Measurements from ENCODE around the gene ACYP2. TPM values are rescaled to one million over a fixed set of nuclear protein-coding genes. Genes with fewer than 3 reads are reported as not detected.

ACYP2 gene
- total and polyA plus RNA-seq, 2 experiments from 2014 or later = 16.6 to 41.6 TPM

- TF ChIP-seq EZH2 (IDR thresholded peaks at IDR 0.05; ENCODE audit: insufficient read depth, poor library complexity, severe bottlenecking) (no peak), EZH2phosphoT487 (IDR thresholded peaks at IDR 0.05; ENCODE audit: insufficient read depth, low read depth) (no peak)
- H3K4me1 ChIP-seq (ENCODE audit: insufficient read depth) = peaks cover 20% of the 10 kb centered on the region
- no peak overlapping the region for H3K4me3 ChIP-seq
- H3K4me2 ChIP-seq (ENCODE audit: unreplicated experiment) = no peak overlapping the region
- H3K36me3 ChIP-seq (ENCODE audit: low read depth) = no peaks in the 10 kb centered on the region
- no peaks in the 10 kb centered on the region for H4K20me1 ChIP-seq (ENCODE audit: insufficient read depth)
- H3K9me3 ChIP-seq (ENCODE audit: low read depth) = no peaks in the 10 kb centered on the region
- no peak overlapping the region for H3K9ac ChIP-seq
- no peaks in the 10 kb centered on the region for H3K27me3 ChIP-seq (replicated peaks; ENCODE audit: insufficient read depth)
- in situ Hi-C loops (cut with MboI) = no loop called here
- H3K9me2 ChIP-seq (ENCODE audit: insufficient read depth) = no peaks in the 10 kb centered on the region
- peaks cover 11% of the 10 kb centered on the region; the same call in 1 of the 2 replicates for H3F3A ChIP-seq (ENCODE audit: insufficient read depth)
- DNase-seq = no peak
- H3K79me2 ChIP-seq (ENCODE audit: insufficient read depth) = no peaks in the 10 kb centered on the region
- WGBS, 2 experiments (ENCODE audit: low coverage in 1 of 2, low lambda C conversion rate in 2 of 2, missing lambda C conversion rate in 2 of 2) = 99% methylated on average over 4 of the region's 4 CpGs
- H2AFZ ChIP-seq = no peak overlapping the region
- no peak overlapping the region for H3K27ac ChIP-seq
Observed at GRCh38 chr2:54271189-54271588, 155.8 kb downstream of the ACYP2 start.

- no peak overlapping the region for H3K4me3 ChIP-seq
- peaks cover 11% of the 10 kb centered on the region; the same call in 1 of the 2 replicates for H3F3A ChIP-seq (ENCODE audit: insufficient read depth)
- H3K27me3 ChIP-seq (replicated peaks; ENCODE audit: insufficient read depth) = no peaks in the 10 kb centered on the region
- H3K79me2 ChIP-seq (ENCODE audit: insufficient read depth) = no peaks in the 10 kb centered on the region
- H3K4me2 ChIP-seq (ENCODE audit: unreplicated experiment) = no peak overlapping the region
- no peak for DNase-seq
- H3K9me3 ChIP-seq (ENCODE audit: low read depth) = no peaks in the 10 kb centered on the region
- H3K4me1 ChIP-seq (ENCODE audit: insufficient read depth) = peaks cover 20% of the 10 kb centered on the region
- in situ Hi-C loops (cut with MboI) = no loop called here
- H3K36me3 ChIP-seq (ENCODE audit: low read depth) = no peaks in the 10 kb centered on the region
- no peak for TF ChIP-seq EZH2 (IDR thresholded peaks at IDR 0.05; ENCODE audit: insufficient read depth, poor library complexity, severe bottlenecking)
- TF ChIP-seq EZH2phosphoT487 (IDR thresholded peaks at IDR 0.05; ENCODE audit: insufficient read depth, low read depth) = no peak
- H3K27ac ChIP-seq = no peak overlapping the region
- 92 to 96% methylated on average over 6 of the region's 6 CpGs for WGBS, 2 experiments (ENCODE audit: low coverage in 1 of 2, low lambda C conversion rate in 2 of 2, missing lambda C conversion rate in 2 of 2)
- H3K9me2 ChIP-seq (ENCODE audit: insufficient read depth) = no peaks in the 10 kb centered on the region
- no peaks in the 10 kb centered on the region for H4K20me1 ChIP-seq (ENCODE audit: insufficient read depth)
- H2AFZ ChIP-seq = no peak overlapping the region
- H3K9ac ChIP-seq = no peak overlapping the region
Observed at GRCh38 chr2:54271843-54272627, 156.6 kb downstream of the ACYP2 start.

GRCh38 chr2:54274781-54275242 lies 159.4 kb downstream of the ACYP2 start:
- in situ Hi-C loops (cut with MboI) = no loop called here
- peaks cover 20% of the 10 kb centered on the region for H3K4me1 ChIP-seq (ENCODE audit: insufficient read depth)
- peak overlapping the region; percentile 56 for H3K4me2 ChIP-seq (ENCODE audit: unreplicated experiment)
- H3K27ac ChIP-seq = peak overlapping the region; percentile 73
- 0 to 3% methylated on average over 1 of the region's 1 CpG for WGBS, 2 experiments (ENCODE audit: low coverage in 1 of 2, low lambda C conversion rate in 2 of 2, missing lambda C conversion rate in 2 of 2)
- peak; percentile 81 for DNase-seq
- TF ChIP-seq EZH2phosphoT487 (IDR thresholded peaks at IDR 0.05; ENCODE audit: insufficient read depth, low read depth) (no peak), EZH2 (IDR thresholded peaks at IDR 0.05; ENCODE audit: insufficient read depth, poor library complexity, severe bottlenecking) (no peak)
- H3K9ac ChIP-seq = peak overlapping the region; percentile 69
- no peaks in the 10 kb centered on the region for H3K9me2 ChIP-seq (ENCODE audit: insufficient read depth)
- peaks cover 11% of the 10 kb centered on the region; the same call in 1 of the 2 replicates for H3F3A ChIP-seq (ENCODE audit: insufficient read depth)
- no peaks in the 10 kb centered on the region for H3K79me2 ChIP-seq (ENCODE audit: insufficient read depth)
- peak overlapping the region; percentile 28; the same call in 1 of the 2 replicates for H3K4me3 ChIP-seq
- H3K27me3 ChIP-seq (replicated peaks; ENCODE audit: insufficient read depth) = no peaks in the 10 kb centered on the region
- no peaks in the 10 kb centered on the region for H3K36me3 ChIP-seq (ENCODE audit: low read depth)
- peak overlapping the region; percentile 77 for H2AFZ ChIP-seq
- H3K9me3 ChIP-seq (ENCODE audit: low read depth) = no peaks in the 10 kb centered on the region
- H4K20me1 ChIP-seq (ENCODE audit: insufficient read depth) = no peaks in the 10 kb centered on the region

- peak overlapping the region; percentile 69 for H3K9ac ChIP-seq
Observed at GRCh38 chr2:54275541-54275940, 160.1 kb downstream of the ACYP2 start.

More at GRCh38 chr2:54275541-54275940, 160.1 kb downstream of the ACYP2 start:
- no peaks in the 10 kb centered on the region for H3K27me3 ChIP-seq (replicated peaks; ENCODE audit: insufficient read depth)
- TF ChIP-seq EZH2 (IDR thresholded peaks at IDR 0.05; ENCODE audit: insufficient read depth, poor library complexity, severe bottlenecking) = no peak
- TF ChIP-seq EZH2phosphoT487 (IDR thresholded peaks at IDR 0.05; ENCODE audit: insufficient read depth, low read depth) = no peak
- H3K9me3 ChIP-seq (ENCODE audit: low read depth) = no peaks in the 10 kb centered on the region
- H3K36me3 ChIP-seq (ENCODE audit: low read depth) = no peaks in the 10 kb centered on the region
- H3K27ac ChIP-seq = peak overlapping the region; percentile 73
- H3K4me2 ChIP-seq (ENCODE audit: unreplicated experiment) = peak overlapping the region; percentile 56
- H3K4me1 ChIP-seq (ENCODE audit: insufficient read depth) = peaks cover 20% of the 10 kb centered on the region
- peak overlapping the region; percentile 77 for H2AFZ ChIP-seq
- in situ Hi-C loops (cut with MboI) = no loop called here
- WGBS, 2 experiments (ENCODE audit: low coverage in 1 of 2, low lambda C conversion rate in 2 of 2, missing lambda C conversion rate in 2 of 2) = 50 to 51% methylated on average over 2 of the region's 2 CpGs
- no peak overlapping the region for H3K4me3 ChIP-seq
- H3F3A ChIP-seq (ENCODE audit: insufficient read depth) = peaks cover 11% of the 10 kb centered on the region; the same call in 1 of the 2 replicates
- H3K79me2 ChIP-seq (ENCODE audit: insufficient read depth) = no peaks in the 10 kb centered on the region
- peak; percentile 29 for DNase-seq
- H4K20me1 ChIP-seq (ENCODE audit: insufficient read depth) = no peaks in the 10 kb centered on the region
- H3K9me2 ChIP-seq (ENCODE audit: insufficient read depth) = no peaks in the 10 kb centered on the region

Measured in GM23248 (cell line).